ENCODE measurements around the gene TMEM255B. TPM values are rescaled to one million over a fixed set of nuclear protein-coding genes. Genes with fewer than 3 reads are reported as not detected.

The TMEM255B gene
- total RNA-seq, 8 experiments from 2014 or later, result 0.05 to 2.7 (median 0.52) TPM

DNA sequence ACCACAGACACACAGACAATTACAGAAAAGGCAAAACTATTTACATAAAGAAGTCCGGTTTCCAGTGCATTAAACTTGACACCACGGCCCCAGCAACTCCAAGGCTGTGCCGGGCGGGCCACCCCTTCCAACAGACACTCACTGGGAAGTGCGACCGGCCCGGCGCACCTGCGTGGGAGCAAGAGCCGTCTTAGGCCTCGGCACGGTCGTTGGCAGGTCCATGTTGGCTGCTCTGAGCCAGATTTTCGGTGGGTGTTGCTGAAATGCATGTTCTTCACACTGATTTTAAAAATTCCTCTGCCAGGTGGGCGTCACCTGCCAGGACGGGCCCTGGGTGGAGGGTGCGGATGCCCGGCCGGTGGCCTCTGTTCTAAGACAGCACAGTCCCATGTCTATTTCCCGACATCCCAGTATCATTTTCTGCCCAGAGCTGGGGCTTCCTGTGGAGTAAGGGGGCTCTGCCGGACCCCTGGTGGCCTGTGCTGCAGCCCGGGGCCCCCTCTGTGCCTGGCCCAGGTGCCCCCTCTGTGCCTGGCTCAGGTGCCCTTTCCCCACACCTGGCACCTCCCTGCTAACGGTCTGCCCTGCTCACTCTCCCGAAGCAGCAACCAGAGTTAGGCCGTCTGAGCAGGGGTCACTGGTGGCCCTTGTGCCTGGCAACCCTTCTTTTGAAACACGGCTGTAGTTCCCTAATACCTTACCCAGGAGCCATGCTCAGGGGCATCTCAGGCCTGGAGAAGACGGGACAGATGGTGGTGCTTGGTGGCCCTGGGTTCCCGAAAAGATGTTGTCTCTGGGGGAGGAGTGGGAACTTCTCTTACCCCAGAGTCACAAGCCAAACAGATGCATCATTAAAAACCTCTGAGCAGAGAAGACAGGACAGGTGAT is 9.2 kb downstream of the TMEM255B start:
- no peak for ATAC-seq (replicated peaks in 6 of 8)
- H3K4me3 ChIP-seq, result no peak overlapping the region
- no peak overlapping the region for H3K27ac ChIP-seq
- peaks cover 7 to 21% of the 10 kb centered on the region in 2 donors for H3K4me1 ChIP-seq (replicated peaks in 1 of 2)
- WGBS, 10 experiments, result 79 to 100% (median 88%) methylated on average over 2 to 18 of the region's 28 CpGs; no CpG with 5 or more reads in 3 of the 10 experiments
- in situ Hi-C loops (cut with MboI; ENCODE audit: low pct_unique_long_range_greater_than_20kb in 2 of 9, low sequenced_read_pairs in 9 of 9, unreplicated experiment in 9 of 9), result no loop called here

DNA sequence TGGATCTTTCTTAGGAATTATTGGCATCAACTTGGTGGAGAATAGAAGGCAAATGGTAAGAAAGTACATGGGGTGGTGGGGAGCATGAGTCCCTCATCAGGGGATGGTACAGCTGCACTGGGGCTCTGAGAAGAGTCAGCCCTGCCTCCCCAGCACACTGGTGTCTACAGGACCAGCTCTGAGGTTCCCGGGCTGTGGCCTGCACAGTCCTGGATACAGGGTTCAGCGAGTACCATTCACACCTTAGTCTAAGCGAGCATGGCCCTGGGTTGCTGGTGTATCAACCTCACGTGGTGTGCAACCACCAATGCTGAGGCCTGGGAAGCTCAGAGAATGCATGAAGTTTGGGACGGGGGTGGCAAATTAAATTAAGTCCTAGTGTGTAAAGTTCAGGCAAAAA is 10.1 kb downstream of the TMEM255B start:
- WGBS, 10 experiments, result 0 to 100% (median 60%) methylated on average over 1 to 5 of the region's 5 CpGs; no CpG with 5 or more reads in 2 of the 10 experiments
- no peak for ATAC-seq (replicated peaks in 6 of 8)

DNA sequence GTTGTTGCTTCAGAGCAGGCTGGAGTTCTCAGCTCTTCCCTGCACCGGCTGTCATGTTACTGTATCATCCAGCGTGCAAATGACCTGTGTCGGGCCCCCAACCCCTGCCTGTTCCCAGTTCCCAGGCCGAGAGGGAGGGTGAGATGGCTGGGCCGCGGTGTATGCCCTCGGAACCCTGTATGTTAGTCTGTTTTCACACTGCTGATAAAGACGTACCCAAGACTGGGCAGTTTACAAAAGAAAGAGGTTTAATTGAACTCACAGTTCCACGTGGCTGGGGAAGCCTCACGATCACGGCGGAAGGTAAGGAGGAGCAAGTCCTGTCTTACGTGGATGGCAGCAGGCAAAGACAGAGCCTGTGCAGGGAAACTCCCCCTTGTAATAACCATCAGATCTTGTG is 10.9 kb downstream of the TMEM255B start:
- Histone ChIP-seq H3K4me1 (replicated peaks in 1 of 2) (peaks cover 7 to 19% of the 10 kb centered on the region in 2 donors), H3K27ac (no peak overlapping the region), H3K4me3 (no peak overlapping the region)
- whole genome bisulfite sequencing, 10 experiments, result 40 to 83% (median 70%) methylated on average over 2 to 8 of the region's 13 CpGs; no CpG with 5 or more reads in 5 of the 10 experiments
- peak in 3 of 8 experiments; percentile 27 to 38 (median 32) for ATAC-seq (replicated peaks in 6 of 8)
- in situ Hi-C loops (cut with MboI; ENCODE audit: low pct_unique_long_range_greater_than_20kb in 2 of 9, low sequenced_read_pairs in 9 of 9, unreplicated experiment in 9 of 9), result no loop called here

More for the DNA sequence above, 10.1 kb downstream of the TMEM255B start:
- in situ Hi-C loops (cut with MboI; ENCODE audit: low pct_unique_long_range_greater_than_20kb in 2 of 9, low sequenced_read_pairs in 9 of 9, unreplicated experiment in 9 of 9), result no loop called here
- no peak overlapping the region for H3K27ac ChIP-seq
- H3K4me3 ChIP-seq, result no peak overlapping the region
- H3K4me1 ChIP-seq (replicated peaks in 1 of 2), result peaks cover 7 to 21% of the 10 kb centered on the region in 2 donors

DNA sequence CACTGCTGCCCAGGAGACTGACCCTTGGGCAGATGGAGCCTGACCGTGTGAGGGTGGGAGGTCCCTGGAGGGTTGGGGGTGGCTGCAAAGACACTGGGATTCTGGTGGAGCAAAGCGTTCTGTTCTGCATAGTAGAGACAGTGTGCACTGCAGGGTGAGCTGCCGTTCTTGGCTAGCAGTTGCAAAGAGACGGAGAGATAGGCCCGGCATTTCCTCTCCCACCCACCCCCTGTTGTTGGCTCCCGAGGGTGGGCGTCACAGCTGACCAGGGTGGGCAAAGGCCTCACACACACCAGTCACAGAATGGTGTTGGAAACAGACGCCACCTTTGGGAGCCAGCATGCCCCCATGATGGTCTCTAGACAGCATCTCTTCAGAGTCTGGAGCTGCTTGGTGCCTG is 11.4 kb downstream of the TMEM255B start:
- in situ Hi-C loops (cut with MboI; ENCODE audit: low pct_unique_long_range_greater_than_20kb in 2 of 9, low sequenced_read_pairs in 9 of 9, unreplicated experiment in 9 of 9), result no loop called here

DNA sequence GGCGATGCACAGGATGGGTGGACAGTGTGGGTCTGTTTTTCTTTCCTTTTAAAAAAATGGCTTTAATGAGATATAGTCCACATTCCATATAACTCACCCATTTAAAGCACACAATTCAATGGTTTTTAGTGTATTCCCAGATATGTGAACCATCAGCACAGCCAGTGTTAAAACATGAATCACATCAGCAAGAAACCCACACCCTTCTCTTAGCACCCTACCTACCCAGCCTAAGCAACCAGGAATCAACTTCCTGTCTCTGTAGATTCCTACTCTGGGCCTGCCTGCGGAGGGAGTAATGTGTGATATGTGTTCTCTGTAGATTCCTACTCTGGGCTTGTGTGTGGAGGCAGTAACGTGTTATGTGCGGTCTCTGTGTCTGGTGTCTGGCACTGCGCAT is 11.9 kb downstream of the TMEM255B start:
- peak in 2 of 8 experiments; percentile 67 to 89 for ATAC-seq (replicated peaks in 6 of 8)
- H3K4me3 ChIP-seq, result no peak overlapping the region
- in situ Hi-C loops (cut with MboI; ENCODE audit: low pct_unique_long_range_greater_than_20kb in 2 of 9, low sequenced_read_pairs in 9 of 9, unreplicated experiment in 9 of 9), result no loop called here
- WGBS, 10 experiments, result 17 to 100% (median 91%) methylated on average over 1 to 4 of the region's 5 CpGs; no CpG with 5 or more reads in 4 of the 10 experiments
- H3K27ac ChIP-seq, result no peak overlapping the region
- peaks cover 0 to 9% of the 10 kb centered on the region in 2 donors for H3K4me1 ChIP-seq (replicated peaks in 1 of 2)

More for the DNA sequence above, 11.4 kb downstream of the TMEM255B start:
- no peak for ATAC-seq (replicated peaks in 6 of 8)
- H3K27ac ChIP-seq, result no peak overlapping the region
- peaks cover 4 to 14% of the 10 kb centered on the region in 2 donors for H3K4me1 ChIP-seq (replicated peaks in 1 of 2)
- H3K4me3 ChIP-seq, result no peak overlapping the region
- WGBS, 10 experiments, result 0 to 100% (median 71%) methylated on average over 1 to 3 of the region's 8 CpGs; no CpG with 5 or more reads in 6 of the 10 experiments

DNA sequence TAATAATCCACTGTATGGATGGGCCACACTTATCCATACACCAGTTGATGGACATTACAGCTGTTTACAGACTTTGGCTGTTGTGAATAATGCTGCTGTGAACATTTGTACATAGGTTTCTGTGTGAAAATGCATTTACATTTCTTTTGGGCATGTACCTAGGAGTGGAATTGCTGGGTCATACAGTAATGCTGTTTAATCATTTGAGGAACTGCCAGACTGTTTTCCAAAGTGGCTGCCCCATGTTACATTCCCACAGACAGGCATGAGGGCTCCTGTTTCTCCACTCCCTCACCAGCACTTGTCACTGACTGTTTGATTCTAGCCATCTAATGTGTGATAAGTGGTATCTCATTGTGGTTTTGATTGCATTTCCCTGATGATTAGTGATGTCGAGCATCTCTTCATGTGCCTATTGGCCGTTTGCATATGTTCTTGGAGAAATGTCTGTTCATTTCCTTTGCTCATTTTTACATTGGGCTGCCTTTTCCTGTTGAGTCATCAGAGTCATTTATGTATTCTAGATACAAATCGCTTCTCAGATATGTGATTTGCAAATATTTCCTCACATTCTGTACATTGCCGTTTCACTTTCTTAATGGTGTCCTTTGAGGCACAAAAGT is 12.8 kb downstream of the TMEM255B start:
- peak in 2 of 8 experiments; percentile 15 to 59 for ATAC-seq (replicated peaks in 6 of 8)
- no peak overlapping the region for H3K4me3 ChIP-seq
- no peak overlapping the region for H3K27ac ChIP-seq
- H3K4me1 ChIP-seq (replicated peaks in 1 of 2), result peaks cover 2 to 3% of the 10 kb centered on the region in 2 donors
- WGBS, 10 experiments, result 0 to 69% (median 19%) methylated on average over 3 to 4 of the region's 4 CpGs; no CpG with 5 or more reads in 2 of the 10 experiments
- in situ Hi-C loops (cut with MboI; ENCODE audit: low pct_unique_long_range_greater_than_20kb in 2 of 9, low sequenced_read_pairs in 9 of 9, unreplicated experiment in 9 of 9), result no loop called here

DNA sequence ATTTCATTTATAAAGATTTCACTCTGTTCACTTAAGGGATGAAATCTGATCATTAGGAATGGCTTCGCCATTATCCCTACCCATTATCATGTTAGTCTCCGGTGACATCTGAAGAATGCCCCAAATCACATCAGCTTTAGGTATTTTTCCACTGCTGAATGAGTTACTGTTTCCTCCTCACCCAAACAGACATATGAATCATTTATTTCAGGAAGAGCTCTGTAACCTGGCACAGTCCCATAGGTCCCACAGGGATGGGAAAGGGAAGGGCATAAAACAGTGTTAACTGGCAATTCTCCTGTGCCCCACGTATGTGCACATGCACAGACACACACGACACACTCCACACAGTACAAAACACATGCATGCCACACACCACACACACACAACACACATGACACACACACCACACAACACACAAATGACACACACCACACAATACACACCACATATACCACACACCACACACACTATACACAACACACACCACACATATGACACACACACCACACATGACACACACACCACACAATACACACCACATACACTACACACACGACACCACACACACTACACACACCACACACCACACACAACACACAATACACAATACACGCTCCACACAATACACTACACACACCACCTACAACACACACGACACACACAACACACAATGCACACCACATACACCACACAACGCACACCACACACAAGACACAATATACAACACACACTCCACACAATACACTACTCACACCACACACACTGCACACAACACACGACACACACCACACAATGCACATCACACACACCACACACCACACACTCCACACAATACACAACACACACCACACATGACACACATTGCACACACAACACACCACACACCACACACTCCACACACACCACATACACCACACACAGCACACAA is 15.4 kb downstream of the TMEM255B start:
- H3K27ac ChIP-seq, result no peak overlapping the region
- H3K4me3 ChIP-seq, result no peak overlapping the region
- in situ Hi-C loops (cut with MboI; ENCODE audit: low pct_unique_long_range_greater_than_20kb in 2 of 9, low sequenced_read_pairs in 9 of 9, unreplicated experiment in 9 of 9), result no loop called here
- H3K4me1 ChIP-seq (replicated peaks in 1 of 2), result peaks cover 3 to 4% of the 10 kb centered on the region in 2 donors
- WGBS, 10 experiments, result 40 to 100% (median 83%) methylated on average over 1 to 5 of the region's 9 CpGs; no CpG with 5 or more reads in 1 of the 10 experiments
- ATAC-seq (replicated peaks in 6 of 8), result peak in 1 of 8 experiments; percentile 12

DNA sequence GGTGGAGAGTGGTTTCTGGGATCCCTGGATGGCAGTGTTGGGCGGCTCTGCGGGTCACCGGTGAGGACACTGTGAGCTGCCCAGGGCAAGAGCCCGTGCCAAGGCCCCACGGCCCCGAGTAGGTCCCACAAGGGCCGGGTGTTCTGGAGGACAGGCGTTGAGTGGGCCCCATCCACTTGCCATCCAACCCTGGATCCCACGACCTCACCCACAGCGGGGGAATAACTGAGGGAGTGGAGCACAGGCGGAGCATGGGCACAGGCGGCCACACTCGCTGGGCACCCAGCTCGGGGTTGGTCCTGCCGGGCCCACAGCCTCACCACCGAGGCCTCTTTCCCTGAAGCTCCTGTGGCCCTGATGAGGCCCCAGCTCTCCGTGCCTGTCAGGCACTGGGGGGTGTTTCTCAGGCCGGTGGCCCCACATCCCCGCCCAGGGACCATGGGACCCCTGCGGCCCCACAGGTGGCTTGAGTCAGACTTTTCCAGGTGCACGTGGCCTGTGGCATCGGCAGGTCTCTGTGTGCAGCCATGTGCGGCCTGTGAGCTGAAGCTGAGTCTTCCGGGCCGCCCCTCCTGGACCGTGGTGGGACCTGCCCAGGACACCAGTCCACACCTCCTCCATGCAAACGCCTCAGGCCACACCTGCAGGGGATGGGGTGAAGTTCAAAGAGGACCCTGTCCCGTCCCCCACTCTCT is 16.6 kb downstream of the TMEM255B start:
- 80 to 100% (median 100%) methylated on average over 1 to 3 of the region's 28 CpGs; no CpG with 5 or more reads in 7 of the 10 experiments for WGBS, 10 experiments
- ATAC-seq (replicated peaks in 6 of 8), result peak in 1 of 8 experiments; percentile 10
- Histone ChIP-seq H3K4me3 (no peak overlapping the region), H3K27ac (no peak overlapping the region), H3K4me1 (replicated peaks in 1 of 2) (peaks cover 3 to 4% of the 10 kb centered on the region in 2 donors)
- in situ Hi-C loops (cut with MboI; ENCODE audit: low pct_unique_long_range_greater_than_20kb in 2 of 9, low sequenced_read_pairs in 9 of 9, unreplicated experiment in 9 of 9), result no loop called here

DNA sequence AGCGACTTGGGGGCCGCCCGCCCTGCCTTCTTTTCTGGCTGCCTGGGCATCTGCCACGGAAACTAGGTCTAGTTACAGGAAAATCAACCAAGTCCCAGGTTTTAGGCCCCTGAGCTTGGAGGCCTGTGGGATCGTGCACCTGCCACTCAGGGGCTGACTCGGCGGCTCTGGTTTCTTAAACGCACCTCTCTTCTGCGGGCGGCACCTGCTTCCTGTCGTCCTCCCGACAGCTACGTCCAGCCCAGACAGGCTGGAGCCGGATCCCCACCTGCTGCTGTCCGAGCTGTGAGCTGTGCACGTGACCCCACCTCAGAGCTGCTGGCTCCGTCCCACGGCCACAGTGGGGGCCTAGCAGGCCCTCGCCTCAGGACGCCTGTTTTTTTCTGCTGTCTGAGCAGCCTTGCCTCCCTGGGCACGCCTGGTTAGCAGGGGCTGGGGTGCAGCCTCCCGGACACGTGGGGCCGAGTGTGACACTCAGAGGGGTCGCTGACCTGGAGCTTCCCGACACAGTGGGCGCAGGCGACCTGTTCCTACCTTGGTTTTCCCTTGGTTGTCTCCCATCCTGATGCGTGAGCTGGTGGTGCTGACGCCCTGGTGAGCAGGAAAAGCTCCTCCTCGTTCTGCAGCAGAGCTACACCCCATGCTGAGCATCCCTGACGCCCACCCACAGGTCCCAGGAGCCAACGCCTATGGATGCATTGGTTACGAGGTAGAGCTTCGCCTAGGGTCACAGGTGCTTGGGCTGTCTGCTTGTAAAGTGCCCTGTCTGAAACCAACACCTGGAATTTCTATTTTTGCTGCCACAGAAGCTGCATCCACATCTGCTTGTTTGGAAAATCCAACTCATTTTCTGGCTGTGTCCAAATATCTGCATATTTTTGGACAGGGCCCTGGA is 17.5 kb downstream of the TMEM255B start:
- in situ Hi-C loops (cut with MboI; ENCODE audit: low pct_unique_long_range_greater_than_20kb in 2 of 9, low sequenced_read_pairs in 9 of 9, unreplicated experiment in 9 of 9), result no loop called here
- H3K27ac ChIP-seq, result no peak overlapping the region
- 60 to 80% (median 69%) methylated on average over 1 to 5 of the region's 35 CpGs; no CpG with 5 or more reads in 5 of the 10 experiments for WGBS, 10 experiments
- H3K4me3 ChIP-seq, result no peak overlapping the region
- peaks cover 3 to 4% of the 10 kb centered on the region in 2 donors for H3K4me1 ChIP-seq (replicated peaks in 1 of 2)
- ATAC-seq (replicated peaks in 6 of 8), result peak in 4 of 8 experiments; percentile 32 to 69 (median 58)

DNA sequence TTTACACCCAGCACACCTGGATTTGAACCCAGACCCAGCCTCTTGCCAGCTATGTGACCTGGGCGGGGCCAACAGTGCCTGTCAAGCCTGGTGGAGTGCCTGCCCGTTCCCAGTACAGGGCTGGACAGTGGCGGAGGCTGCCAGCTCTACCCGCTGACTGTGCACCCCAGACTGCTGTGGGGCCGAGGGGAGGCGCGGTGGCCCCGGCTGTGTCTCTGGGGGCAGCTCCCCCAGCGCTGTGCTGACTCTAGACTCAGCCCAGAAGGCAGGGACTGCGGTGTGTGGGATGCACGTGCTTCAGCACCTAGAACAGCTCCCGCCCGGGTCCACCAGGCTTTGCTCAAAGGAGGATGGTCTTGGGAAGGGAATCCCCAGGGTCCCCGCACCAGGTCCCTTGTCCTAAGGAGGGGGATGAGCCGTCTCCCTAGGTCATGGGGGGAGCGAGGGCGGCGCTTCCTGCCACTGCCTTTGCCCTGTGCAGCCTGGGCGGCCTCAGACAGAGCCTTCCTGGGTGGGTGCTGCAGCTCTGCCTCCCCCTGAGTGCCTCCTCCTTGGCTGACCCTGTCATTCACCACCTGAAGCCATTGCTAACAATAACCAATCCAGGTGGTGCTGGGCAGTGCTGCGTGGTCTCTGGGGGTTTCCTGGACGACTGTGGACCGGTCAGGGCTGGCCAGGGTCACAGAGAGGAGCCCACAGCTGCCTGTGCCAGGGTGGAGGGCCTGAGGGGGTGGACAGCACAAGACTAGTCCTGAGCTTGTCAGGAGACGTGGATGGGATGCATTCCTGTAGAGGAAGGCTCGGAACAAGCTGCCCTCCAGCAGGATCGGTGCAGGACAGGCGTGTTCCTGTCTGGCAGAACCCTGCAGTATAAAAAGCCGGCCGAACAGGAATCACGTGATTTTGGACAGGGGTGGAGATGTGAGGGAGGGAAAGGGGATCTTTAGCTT is 18.6 kb downstream of the TMEM255B start:
- in situ Hi-C loops (cut with MboI; ENCODE audit: low pct_unique_long_range_greater_than_20kb in 2 of 9, low sequenced_read_pairs in 9 of 9, unreplicated experiment in 9 of 9), result no loop called here
- Histone ChIP-seq H3K27ac (no peak overlapping the region), H3K4me3 (no peak overlapping the region), H3K4me1 (replicated peaks in 1 of 2) (peaks cover 3 to 4% of the 10 kb centered on the region in 2 donors)
- 0 to 68% (median 23%) methylated on average over 1 to 11 of the region's 29 CpGs; no CpG with 5 or more reads in 5 of the 10 experiments for WGBS, 10 experiments
- peak; percentile 66 to 89 (median 72) for ATAC-seq (replicated peaks in 6 of 8)
